Mucosa of gallbladder (tissue), 1 donor: ENCODE results near the gene UTF1. TPM values are rescaled to one million over a fixed set of nuclear protein-coding genes. Genes with fewer than 3 reads are reported as not detected.

Source experiments
- DNase-seq: peaks from one replicate; pipeline ENCODE4 v3.0.0-alpha.2; 2020; ENCODE audit warnings: low spot score
- total RNA-seq: library from RNA; stranded (reverse); gene quantifications from one replicate; pipeline ENCODE4 v1.2.1, GENCODE V29; 2021
- donor health status: DM: no; HTN: no; CAD: no.

The UTF1 gene
- total RNA-seq, result not detected

DNA sequence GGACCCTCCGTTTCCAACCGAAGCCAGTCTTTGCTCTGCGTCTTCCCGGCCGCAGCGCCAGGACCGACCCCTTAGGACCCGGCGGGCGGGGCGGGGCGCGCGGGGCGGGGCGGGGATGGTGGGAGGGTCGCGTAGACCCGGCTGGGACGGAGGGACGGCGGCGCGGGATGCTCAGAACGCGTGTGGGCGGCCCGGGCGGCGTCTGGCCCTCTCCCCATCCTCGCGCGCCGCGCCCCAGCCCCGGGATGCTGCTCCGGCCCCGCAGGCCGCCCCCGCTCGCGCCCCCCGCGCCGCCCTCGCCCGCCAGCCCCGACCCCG is at the start of gene UTF1:
UTF1 (plus strand) TSS at position 174 of the 318 bp plus-strand sequence; CDS start at position 246, 72 bp downstream.
- no peak for DNase-seq

- no peak for DNase-seq
Measured at GRCh38 chr10:133180965-133181639, 48.9 kb upstream of the UTF1 start.

GRCh38 chr10:133182190-133182589 is 47.8 kb upstream of the UTF1 start:
- DNase-seq, result no peak

DNA sequence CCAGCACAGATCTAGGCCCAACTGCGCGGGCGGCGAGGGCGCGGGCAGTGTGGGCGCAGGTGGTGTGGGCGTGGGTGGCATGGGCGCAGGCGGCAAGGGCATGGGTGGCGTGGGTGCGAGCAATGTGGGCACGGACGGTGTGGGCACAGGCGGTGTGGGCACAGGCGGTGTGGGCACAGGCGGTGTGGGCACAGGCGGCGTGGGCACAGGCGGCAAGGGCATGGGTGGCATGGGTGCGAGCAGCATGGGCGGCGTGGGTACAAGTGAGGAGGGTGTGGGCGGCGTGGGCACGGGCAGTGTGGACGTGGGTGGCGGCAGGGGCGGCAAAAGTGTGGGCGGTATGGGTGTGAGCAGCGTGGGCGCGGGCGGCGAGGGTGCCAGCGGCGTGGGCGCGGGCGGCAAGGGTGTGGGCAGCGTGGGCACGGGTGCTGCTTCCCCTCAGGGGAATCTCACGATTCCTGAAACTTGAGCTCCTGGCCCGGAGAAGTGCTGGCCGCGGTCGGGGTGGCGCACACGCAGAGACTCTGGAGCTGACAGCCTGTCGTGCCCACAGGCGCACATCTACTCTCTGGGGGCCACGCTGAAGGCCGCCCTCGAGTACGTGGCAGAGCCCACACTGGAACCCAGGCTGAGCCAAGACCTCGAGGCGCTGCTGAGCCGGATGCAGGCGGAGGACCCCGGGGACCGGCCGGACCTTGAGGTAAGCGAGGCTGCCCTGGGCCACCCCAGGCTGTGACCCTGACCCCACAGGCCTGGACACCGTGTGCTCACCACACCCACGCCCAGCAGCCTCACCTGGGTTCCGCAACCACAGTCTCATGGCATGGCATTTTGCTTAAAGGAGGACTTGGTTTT is 47.0 kb upstream of the UTF1 start:
- no peak for DNase-seq

DNA sequence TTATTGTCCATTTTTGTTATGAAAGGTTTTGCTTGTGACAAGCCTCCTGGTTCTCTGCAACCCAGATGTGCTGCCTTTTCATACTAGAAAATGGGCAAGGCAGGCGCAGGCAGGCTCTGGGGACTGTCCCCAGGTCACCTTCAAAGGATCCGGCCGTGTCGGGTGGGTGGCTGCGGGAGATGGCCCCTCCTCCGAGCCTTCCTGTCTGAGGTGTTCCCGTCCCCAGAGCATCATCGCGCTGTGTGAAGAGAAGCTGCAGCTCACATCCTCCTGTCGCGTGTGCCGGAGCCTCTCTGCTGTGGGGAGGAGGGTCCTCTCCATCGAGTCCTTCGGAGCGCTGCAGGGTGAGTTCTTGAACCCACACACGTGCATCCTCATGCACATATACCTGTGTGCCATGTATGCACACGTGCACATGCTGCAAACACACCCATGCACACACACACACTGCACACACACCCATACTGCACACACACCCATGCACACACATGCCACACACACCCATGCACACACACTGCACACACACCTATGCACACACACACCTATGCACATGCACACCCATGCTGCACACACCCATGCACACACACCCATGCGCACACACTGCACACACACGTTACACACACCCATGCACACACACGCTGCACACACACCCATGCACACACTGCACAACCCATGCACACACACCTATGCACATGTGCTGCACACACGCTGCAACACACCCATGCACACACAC is 46.2 kb upstream of the UTF1 start:
- no peak for DNase-seq

DNA sequence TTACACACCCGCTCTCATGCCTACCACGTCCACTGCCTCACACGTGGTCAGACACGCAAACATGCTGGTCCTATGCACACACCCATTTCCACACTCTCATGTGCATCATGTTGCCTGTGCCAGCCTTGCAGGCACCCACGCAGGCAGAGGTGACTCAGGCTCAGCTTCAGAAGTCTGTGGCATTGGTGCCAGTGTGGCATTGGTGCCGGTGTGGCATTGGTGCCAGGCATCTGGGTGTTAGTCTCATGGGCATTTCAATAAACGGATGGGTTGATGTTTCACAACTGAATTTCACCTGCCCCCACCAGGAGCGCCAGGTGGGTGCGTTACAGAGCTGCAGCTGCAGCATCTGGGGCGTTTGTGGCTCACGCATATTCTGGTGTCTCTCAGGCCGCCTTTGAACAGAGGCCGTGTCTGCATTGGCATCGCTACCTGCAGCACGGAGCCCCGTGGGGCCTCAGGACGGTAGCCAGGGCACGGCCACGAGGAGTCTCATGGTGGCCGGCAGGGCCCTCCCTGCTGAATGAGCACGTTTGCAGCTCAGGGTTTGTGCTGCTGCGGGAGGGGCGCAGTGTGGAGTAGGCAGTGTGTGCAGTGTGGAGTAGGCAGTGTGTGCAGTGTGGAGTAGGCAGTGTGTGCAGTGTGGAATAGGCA is 45.3 kb upstream of the UTF1 start:
- DNase-seq, result no peak

- DNase-seq, result no peak
Measured at GRCh38 chr10:133185421-133185820, 44.6 kb upstream of the UTF1 start.

DNA sequence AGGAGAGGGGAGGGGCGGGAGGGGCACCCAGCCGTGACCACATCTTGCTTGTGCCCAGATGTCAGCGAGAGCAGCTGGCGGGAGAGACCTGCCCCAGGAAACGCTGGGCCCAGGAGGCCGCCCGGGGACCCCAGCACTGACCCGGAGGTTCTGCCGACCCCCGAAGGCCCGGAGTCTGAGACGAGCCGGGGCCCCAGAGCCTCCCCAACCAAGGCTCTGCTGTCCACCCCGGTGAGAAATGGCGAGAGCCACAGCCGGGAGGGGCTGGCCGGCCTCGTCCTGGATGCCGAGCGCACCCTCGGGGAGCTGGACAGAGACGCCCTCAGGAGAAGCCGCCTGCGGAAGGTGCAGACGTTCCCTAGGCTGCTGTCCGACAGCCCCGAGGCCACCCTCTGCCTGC is 44.1 kb upstream of the UTF1 start:
- no peak for DNase-seq

GRCh38 chr10:133186416-133187090 is 43.5 kb upstream of the UTF1 start:
- no peak for DNase-seq

DNA sequence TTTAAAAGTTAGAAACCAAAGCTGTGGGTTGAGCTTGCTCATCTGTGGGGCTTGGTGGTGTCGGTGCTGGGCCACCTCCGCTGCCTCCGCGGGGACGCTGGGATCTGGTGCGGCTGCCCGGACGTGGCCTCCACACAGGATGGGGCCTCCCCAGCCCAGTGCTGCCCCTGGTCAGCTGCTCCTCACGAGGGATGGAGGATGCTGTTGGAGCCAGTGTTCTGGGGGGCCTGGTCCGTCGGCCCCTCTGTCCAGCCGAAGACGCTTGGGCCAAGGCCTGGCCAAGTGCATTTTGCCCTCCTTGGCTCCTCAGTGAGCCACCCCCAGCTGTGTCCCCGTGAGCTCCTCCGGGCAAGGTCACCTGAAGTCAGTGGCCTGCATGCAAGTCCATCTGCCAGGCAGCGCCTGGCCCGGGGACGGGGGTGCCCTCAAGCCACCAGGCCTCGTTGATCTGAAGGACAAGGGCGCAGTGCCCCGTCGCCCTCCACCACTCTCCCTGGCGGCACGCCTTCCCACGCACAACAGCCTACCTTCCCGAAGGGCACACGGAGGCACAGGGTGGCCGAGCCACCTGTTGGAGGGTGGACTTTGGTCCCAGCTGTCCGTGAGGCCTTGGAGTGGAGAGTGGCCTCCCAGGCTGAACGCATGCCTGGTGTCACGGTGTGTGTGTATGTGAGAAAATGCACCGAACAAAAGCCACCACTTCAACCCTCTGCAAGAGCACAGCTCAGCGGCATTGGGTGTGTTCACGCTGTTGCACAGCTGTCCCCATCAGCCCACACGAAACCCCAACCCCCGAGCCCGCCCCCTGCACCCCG is 42.7 kb upstream of the UTF1 start:
- no peak for DNase-seq

DNA sequence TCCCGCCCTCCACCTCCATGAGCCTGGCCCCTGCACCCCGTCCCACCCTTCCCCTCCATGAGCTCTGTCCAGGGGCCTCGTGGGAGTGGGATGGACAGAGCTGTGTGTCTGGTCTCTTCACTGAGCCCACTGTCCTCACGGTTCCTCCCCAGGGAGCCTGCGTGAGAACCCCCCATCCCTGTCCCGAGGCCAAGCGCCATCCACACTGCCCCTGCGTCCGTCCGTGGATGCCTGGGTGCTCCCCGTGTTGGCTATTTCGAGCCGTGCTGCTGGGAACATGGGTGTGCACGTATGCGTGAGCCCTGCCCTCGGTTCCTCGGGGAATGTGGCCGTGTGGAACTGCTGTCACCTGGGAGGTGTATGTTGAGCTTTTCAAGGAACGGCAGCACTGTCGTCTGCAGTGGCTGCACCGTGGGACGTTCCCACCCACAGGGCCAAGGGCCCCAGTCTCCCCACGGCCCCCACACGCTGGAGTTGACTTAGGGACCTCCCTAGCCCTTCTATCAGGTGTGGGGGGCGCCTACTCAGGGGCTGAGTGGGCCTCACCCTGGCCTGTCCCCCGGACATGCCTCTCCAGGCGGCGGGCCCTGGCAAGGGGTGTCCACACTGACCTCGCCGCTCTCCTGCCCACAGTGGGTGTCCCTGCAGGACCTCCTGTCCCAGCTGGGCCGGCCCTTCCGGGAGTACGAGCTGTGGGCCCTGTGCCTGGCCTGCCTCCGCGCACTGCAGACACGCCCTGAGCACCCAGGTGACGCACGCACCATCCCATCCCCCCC is 41.9 kb upstream of the UTF1 start:
- DNase-seq, result no peak

GRCh38 chr10:133189256-133189655 is 40.8 kb upstream of the UTF1 start:
- DNase-seq, result no peak

- DNase-seq, result no peak
Measured at GRCh38 chr10:133189726-133190125, 40.3 kb upstream of the UTF1 start.

DNA sequence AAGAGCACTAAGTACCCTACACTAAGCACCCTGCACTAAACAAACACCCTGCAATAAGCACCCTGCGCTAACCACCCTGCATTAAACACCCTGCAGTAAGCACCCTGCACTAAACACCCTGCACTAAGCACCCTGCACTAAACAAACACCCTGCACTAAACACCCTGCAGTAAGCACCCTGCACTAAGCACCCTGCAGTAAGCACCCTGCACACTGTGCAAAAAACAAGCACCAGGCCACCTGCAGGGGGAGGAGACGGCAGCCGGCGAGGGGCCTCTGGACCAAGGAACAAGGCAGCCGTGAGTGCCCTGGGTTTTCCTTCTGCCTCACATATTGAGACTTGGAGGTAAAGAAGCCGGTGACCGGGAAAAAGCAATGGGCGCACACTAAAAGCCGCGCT is 39.8 kb upstream of the UTF1 start:
- no peak for DNase-seq

DNA sequence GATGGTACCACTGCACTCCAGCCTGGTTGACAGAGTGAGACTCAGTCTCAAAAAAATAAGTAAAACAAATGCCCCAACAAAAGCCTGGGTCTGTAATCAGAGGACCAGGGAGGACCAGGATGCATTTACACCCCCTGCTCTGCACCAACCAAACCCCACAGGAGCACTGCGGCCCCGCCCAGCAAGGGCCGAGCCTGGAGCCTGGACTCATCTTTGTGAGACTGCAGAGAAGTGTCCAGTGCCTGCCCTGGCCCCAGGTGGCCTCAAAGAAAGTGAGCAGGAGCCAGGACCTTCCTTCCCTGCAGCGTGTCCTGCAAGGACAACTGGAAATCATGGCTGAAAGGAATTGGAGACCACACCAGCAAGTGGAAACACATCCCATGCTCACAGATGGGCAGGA is 38.4 kb upstream of the UTF1 start:
- DNase-seq, result no peak

DNA sequence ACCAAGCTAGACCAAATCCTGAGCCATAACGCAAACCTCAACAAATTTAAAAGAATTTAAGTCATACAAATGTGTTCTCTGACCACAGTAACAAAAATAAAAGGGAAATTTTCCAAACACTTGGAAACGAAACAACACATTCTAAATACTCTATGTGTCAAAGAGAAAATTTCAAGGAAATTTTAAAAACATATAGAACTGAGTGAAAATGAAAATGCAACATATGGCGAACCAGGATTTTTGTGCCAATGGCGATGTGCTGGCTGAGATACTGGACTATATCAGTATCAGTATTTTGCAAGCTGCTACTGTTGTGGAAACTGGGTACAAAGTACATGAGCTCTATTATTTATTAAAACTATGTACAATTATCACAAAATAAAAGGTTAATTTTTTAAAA is 35.9 kb upstream of the UTF1 start:
- DNase-seq, result no peak

DNA sequence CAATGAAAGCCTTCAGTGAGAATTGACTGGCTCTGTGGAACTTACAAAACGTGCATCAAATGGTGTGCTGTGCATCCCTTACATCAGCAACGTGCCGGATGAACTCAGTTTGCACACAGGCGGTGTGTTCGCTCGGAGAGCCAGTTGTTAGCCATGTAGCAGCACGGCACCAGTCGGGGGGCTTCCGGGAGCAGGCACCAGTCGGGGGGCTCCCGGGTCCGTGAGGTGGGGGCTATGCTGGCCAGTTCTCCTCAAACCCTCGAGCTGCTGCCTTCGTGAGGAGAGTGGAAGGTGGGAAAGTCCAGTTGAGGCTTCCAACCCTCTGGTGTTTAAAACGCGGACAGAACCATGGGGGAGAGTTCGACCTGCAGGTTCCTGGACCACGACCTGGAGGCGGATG is 34.9 kb upstream of the UTF1 start:
- no peak for DNase-seq

DNA sequence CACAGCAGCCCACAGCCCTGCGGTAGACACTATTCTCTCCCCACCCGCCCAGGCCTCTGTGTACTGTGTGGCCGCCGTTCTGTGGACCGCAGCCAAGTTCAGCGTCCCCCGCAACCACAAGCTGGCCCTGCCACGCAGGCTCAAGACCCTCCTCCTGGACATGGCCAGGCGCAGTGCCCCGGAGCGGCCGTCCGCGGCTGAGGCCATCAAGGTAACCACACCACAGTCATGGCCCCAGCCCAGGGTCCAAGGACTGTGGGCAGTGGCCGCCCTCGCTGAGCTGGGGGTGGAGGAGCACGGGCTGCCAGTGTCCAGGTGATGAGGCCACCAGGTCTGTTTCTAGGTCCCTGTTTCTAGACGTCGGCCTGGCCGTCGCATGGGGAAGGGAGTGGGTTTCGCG is 34.4 kb upstream of the UTF1 start:
- no peak for DNase-seq

DNA sequence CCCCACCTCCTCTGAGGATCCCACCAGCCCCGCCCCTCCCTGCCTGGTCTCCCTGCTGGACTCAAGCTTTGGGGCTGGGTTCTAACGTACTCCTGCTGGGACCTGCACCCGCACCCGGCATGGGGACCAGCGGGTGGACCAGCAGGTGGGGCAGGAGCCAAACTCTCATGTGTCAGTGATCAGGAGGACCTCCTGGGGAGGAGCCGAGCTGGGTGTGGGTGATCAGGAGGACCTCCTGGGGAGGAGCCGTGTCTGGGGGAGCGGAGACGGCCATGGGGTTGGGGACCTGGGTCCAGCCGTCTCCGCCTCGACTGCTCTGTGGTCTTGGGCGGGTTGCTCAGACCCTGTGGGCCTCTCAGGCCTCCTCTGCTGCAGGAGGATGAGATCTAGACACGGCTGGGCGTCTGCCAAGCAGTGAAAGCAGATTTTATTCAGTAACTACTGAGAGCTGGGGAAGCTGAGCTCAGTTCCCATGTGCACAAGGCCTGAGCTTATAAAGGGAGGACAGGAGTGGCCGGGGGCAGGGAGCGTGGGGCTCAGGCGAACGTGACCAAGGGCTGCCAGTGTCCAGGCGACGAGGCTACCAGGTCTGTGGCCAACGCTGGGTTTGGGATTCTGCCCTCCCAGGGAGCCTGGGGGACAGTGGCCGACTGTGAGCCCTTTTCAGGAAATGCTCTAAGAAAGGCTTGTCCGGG is 33.6 kb upstream of the UTF1 start:
- DNase-seq, result no peak
